SK-N-SH treated with all-trans-retinoic acid at 6 μM for 48 hours (cell line): ENCODE measurements around the gene FASLG.

ENCODE experiments used
- ATAC-seq: fragments of 200-7000 bp; cut with Tn5 transposase; 3 replicates; pipeline ENCODE4 v1.9.1; 2020; ENCODE audit warnings: mild to moderate bottlenecking, moderate library complexity
- ARNTL ChIP-seq: fragments of 450-650 bp; formaldehyde crosslinking; IDR thresholded peaks from 2 replicates; pipeline ENCODE4 v1.5.0; 2020; ENCODE audit warnings: low read depth, mild to moderate bottlenecking, moderate library complexity, borderline replicate concordance
- BACH2 ChIP-seq: fragments of 250-450 bp; sonication (Bioruptor Pico); IDR thresholded peaks from 2 replicates; pipeline ENCODE4 v1.9.0; 2021; ENCODE audit warnings: mild to moderate bottlenecking, borderline replicate concordance
- CSDC2 ChIP-seq: fragments of 250-450 bp; sonication (Bioruptor Pico); IDR thresholded peaks from 2 replicates; pipeline ENCODE4 v1.5.0; 2020; ENCODE audit warnings: mild to moderate bottlenecking, moderate library complexity
- CSRNP3 ChIP-seq: fragments of 250-450 bp; sonication (Bioruptor Pico); IDR thresholded peaks from 2 replicates; pipeline ENCODE4 v1.5.1; 2021; ENCODE audit warnings: mild to moderate bottlenecking, moderate library complexity
- ESRRG ChIP-seq: fragments of 250-450 bp; sonication (Bioruptor Pico); IDR thresholded peaks from 2 replicates; pipeline ENCODE4 v1.6.1; 2021; ENCODE audit warnings: mild to moderate bottlenecking
- OSR1 ChIP-seq: fragments of 250-450 bp; sonication (Bioruptor Pico); IDR thresholded peaks from 2 replicates; pipeline ENCODE4 v1.8.0; 2022; ENCODE audit warnings: moderate library complexity, mild to moderate bottlenecking, inconsistent platforms
- PATZ1 ChIP-seq: fragments of 250-450 bp; sonication (Bioruptor Pico); IDR thresholded peaks from 2 replicates; pipeline ENCODE4 v1.8.0; 2020; ENCODE audit warnings: mild to moderate bottlenecking, moderate library complexity, borderline replicate concordance
- PPARA ChIP-seq: fragments of 250-450 bp; sonication (Bioruptor Pico); IDR thresholded peaks from 2 replicates; pipeline ENCODE4 v1.5.0; 2020; ENCODE audit warnings: mild to moderate bottlenecking, borderline replicate concordance
- RARB ChIP-seq: fragments of 250-450 bp; sonication (Bioruptor Pico); IDR thresholded peaks from 2 replicates; pipeline ENCODE4 v1.8.0; 2021; ENCODE audit warnings: mild to moderate bottlenecking, moderate library complexity
- SNAI2 ChIP-seq: fragments of 250-450 bp; sonication (Bioruptor Pico); IDR thresholded peaks from 2 replicates; pipeline ENCODE4 v1.5.0; 2020; ENCODE audit warnings: mild to moderate bottlenecking, moderate library complexity
- TCF4 ChIP-seq: fragments of 250-450 bp; sonication (Bioruptor Pico); IDR thresholded peaks from 2 replicates; pipeline ENCODE4 v1.8.0; 2021; ENCODE audit warnings: mild to moderate bottlenecking, moderate library complexity, borderline replicate concordance
- TOX ChIP-seq: fragments of 250-450 bp; sonication (Bioruptor Pico); IDR thresholded peaks from 2 replicates; pipeline ENCODE4 v1.8.0; 2021; ENCODE audit warnings: mild to moderate bottlenecking, moderate library complexity, borderline replicate concordance
- TSHZ2 ChIP-seq: fragments of 250-450 bp; sonication (Bioruptor Pico); IDR thresholded peaks from 2 replicates; pipeline ENCODE4 v1.5.0; 2020; ENCODE audit warnings: mild to moderate bottlenecking, moderate library complexity
- ZC3H10 ChIP-seq: fragments of 250-450 bp; sonication (Bioruptor Pico); IDR thresholded peaks from 2 replicates; pipeline ENCODE4 v1.5.1; 2021; ENCODE audit warnings: mild to moderate bottlenecking, moderate library complexity
- ZFP3 ChIP-seq: fragments of 250-450 bp; sonication (Bioruptor Pico); IDR thresholded peaks from 2 replicates; pipeline ENCODE4 v1.5.0; 2020; ENCODE audit warnings: mild to moderate bottlenecking, moderate library complexity
- ZFP30 ChIP-seq: fragments of 450-650 bp; formaldehyde crosslinking; IDR thresholded peaks from 2 replicates; pipeline ENCODE4 v1.5.0; 2022; ENCODE audit warnings: mild to moderate bottlenecking, moderate library complexity
- ZNF70 ChIP-seq: fragments of 450-650 bp; formaldehyde crosslinking; IDR thresholded peaks from 2 replicates; pipeline ENCODE4 v1.5.0; 2020; ENCODE audit warnings: mild to moderate bottlenecking, moderate library complexity
- ZNF8 ChIP-seq: fragments of 450-650 bp; formaldehyde crosslinking; IDR thresholded peaks from 2 replicates; pipeline ENCODE4 v1.5.0; 2020; ENCODE audit warnings: mild to moderate bottlenecking, moderate library complexity

FASLG gene

GRCh38 chr1:172637522-172637921 lies 21.4 kb upstream of the FASLG start:
- no peak for TF ChIP-seq CSRNP3 (CRISPR knock-in tag)
- no peak for TF ChIP-seq PPARA (CRISPR knock-in tag)
- TF ChIP-seq ARNTL (CRISPR knock-in tag): no peak
- TF ChIP-seq PATZ1 (CRISPR knock-in tag): no peak
- no peak for TF ChIP-seq ZC3H10
- TF ChIP-seq ESRRG (CRISPR knock-in tag): no peak
- no peak for TF ChIP-seq OSR1 (CRISPR knock-in tag)
- ATAC-seq: peak; percentile 36

GRCh38 chr1:172638249-172638648 lies 20.7 kb upstream of the FASLG start:
- no peak for ATAC-seq
- TF ChIP-seq ZFP30 (CRISPR knock-in tag) (no peak), PATZ1 (CRISPR knock-in tag) (no peak), ZNF8 (CRISPR knock-in tag) (no peak), PPARA (CRISPR knock-in tag) (no peak), CSDC2 (CRISPR knock-in tag) (no peak), ESRRG (CRISPR knock-in tag) (no peak)

- ATAC-seq: peak; percentile 81
- TF ChIP-seq OSR1 (CRISPR knock-in tag) (no peak), RARB (CRISPR knock-in tag) (0 out of 2 replicates have a peak, but pooled peaks have one; percentile 40), TOX (CRISPR knock-in tag) (peak; percentile 57; the same call in 1 of the 2 replicates)
Measured at GRCh38 chr1:172638885-172639831, 19.7 kb upstream of the FASLG start.

GRCh38 chr1:172640111-172640510 lies 18.8 kb upstream of the FASLG start:
- TF ChIP-seq SNAI2 (CRISPR knock-in tag) (no peak), BACH2 (CRISPR knock-in tag) (no peak), ZNF70 (no peak), ZFP30 (CRISPR knock-in tag) (no peak), CSDC2 (CRISPR knock-in tag) (no peak), CSRNP3 (CRISPR knock-in tag) (no peak), ARNTL (CRISPR knock-in tag) (no peak), TCF4 (CRISPR knock-in tag) (no peak), ZC3H10 (no peak), TOX (CRISPR knock-in tag) (no peak)
- ATAC-seq: no peak

GRCh38 chr1:172641492-172641891 lies 17.4 kb upstream of the FASLG start:
- no peak for ATAC-seq
- TF ChIP-seq ZNF8 (CRISPR knock-in tag) (no peak), ZNF70 (no peak), CSRNP3 (CRISPR knock-in tag) (no peak), ZFP3 (CRISPR knock-in tag) (no peak), TSHZ2 (CRISPR knock-in tag) (no peak), ZC3H10 (no peak), CSDC2 (CRISPR knock-in tag) (no peak), TCF4 (CRISPR knock-in tag) (no peak), TOX (CRISPR knock-in tag) (no peak), ZFP30 (CRISPR knock-in tag) (no peak), SNAI2 (CRISPR knock-in tag) (no peak)
